ENCODE measurements around the gene EIF4E2. TPM values are rescaled to one million over a fixed set of nuclear protein-coding genes. Genes with fewer than 3 reads are reported as not detected.

Gene EIF4E2
- total RNA-seq, 1 donor from 2014 or later, result 97.0 TPM

DNA sequence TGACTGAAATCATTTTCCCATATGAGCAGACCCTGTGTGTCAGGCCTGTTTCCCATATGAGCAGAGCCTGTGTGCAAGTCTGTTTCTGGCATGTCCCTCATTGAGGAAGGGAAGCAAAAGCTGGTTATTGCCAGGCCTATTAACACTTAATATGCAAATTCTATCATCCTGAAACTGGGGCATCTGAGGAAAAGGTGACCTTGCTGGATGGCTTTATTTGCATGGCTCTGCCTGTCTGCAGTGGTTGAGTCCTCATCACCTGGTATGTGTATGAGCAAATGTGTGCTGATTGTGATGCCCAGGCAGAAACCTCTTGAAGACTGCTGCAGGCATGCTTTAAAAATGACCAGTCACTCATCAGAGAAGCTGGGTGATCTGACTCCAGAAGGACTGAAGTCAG, 31.2 kb downstream of the EIF4E2 start:
- Mint-ChIP-seq H3K4me1 (no peaks in the 10 kb centered on the region), H3K36me3 (peaks cover 14% of the 10 kb centered on the region), H3K4me3 (no peak overlapping the region), H3K27me3 (ENCODE audit: insufficient read depth, low read depth) (peaks cover 2% of the 10 kb centered on the region), H3K9me3 (no peaks in the 10 kb centered on the region), H3K27ac (no peak overlapping the region)
- Histone ChIP-seq H2AFZ (replicated peaks) (no peak overlapping the region), H3K9ac (no peak overlapping the region), H3K27ac (no peak overlapping the region), H3K4me2 (no peak overlapping the region), H3K4me3 (no peak overlapping the region), H3K4me1 (peaks cover 8% of the 10 kb centered on the region), H4K20me1 (ENCODE audit: low read depth) (no peaks in the 10 kb centered on the region), H3K79me2 (ENCODE audit: low read depth) (no peaks in the 10 kb centered on the region), H3K36me3 (no peaks in the 10 kb centered on the region), H3F3A (ENCODE audit: low read depth) (no peaks in the 10 kb centered on the region), H3K27me3 (no peaks in the 10 kb centered on the region), H3K9me3 (ENCODE audit: low read depth) (no peaks in the 10 kb centered on the region)
- TF ChIP-seq EZH2 (IDR thresholded peaks at IDR 0.05), result no peak
- TF ChIP-seq, protein P1, sequence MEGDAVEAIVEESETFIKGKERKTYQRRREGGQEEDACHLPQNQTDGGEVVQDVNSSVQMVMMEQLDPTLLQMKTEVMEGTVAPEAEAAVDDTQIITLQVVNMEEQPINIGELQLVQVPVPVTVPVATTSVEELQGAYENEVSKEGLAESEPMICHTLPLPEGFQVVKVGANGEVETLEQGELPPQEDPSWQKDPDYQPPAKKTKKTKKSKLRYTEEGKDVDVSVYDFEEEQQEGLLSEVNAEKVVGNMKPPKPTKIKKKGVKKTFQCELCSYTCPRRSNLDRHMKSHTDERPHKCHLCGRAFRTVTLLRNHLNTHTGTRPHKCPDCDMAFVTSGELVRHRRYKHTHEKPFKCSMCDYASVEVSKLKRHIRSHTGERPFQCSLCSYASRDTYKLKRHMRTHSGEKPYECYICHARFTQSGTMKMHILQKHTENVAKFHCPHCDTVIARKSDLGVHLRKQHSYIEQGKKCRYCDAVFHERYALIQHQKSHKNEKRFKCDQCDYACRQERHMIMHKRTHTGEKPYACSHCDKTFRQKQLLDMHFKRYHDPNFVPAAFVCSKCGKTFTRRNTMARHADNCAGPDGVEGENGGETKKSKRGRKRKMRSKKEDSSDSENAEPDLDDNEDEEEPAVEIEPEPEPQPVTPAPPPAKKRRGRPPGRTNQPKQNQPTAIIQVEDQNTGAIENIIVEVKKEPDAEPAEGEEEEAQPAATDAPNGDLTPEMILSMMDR (IDR thresholded peaks at IDR 0.05), result no peak
- no peak for TF ChIP-seq EZH2phosphoT487 (IDR thresholded peaks at IDR 0.05)
- DNase-seq (ENCODE audit: low spot score), result no peak

DNA sequence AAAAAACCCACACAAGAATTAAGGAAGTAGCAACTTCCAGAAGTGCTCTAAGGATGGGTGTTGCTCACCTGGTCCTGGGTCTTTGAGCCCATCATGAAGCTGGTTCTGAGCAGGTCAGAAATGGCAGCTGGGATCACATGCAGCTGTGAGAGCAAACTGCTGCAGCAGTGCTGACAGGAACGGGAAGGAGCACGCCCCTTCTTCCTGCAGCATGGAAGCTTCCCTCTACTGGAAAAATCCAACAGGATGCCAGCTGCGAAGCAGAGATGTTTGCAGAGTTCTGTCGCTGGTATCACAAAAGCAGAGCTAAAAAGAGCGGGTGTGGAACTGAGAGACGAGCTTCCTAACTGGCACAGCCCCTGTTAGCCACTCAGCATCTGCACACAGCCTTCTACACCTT, 33.7 kb downstream of the EIF4E2 start:
- H3K4me1 Mint-ChIP-seq, result no peaks in the 10 kb centered on the region
- H4K20me1 ChIP-seq (ENCODE audit: low read depth), result no peaks in the 10 kb centered on the region
- no peaks in the 10 kb centered on the region for H3F3A ChIP-seq (ENCODE audit: low read depth)
- H3K9me3 ChIP-seq (ENCODE audit: low read depth), result no peaks in the 10 kb centered on the region
- peaks cover 12% of the 10 kb centered on the region for H3K36me3 Mint-ChIP-seq
- H3K4me1 ChIP-seq, result no peaks in the 10 kb centered on the region
- H3K79me2 ChIP-seq (ENCODE audit: low read depth), result no peaks in the 10 kb centered on the region
- no peaks in the 10 kb centered on the region for H3K9me3 Mint-ChIP-seq
- H3K4me3 Mint-ChIP-seq, result no peak overlapping the region
- TF ChIP-seq EZH2phosphoT487 (IDR thresholded peaks at IDR 0.05) (no peak), EZH2 (IDR thresholded peaks at IDR 0.05) (no peak)
- TF ChIP-seq, protein P1 (IDR thresholded peaks at IDR 0.05), result no peak
- H3K4me3 ChIP-seq, result no peak overlapping the region
- no peak for DNase-seq (ENCODE audit: low spot score)
- no peak overlapping the region for H3K27ac ChIP-seq
- no peaks in the 10 kb centered on the region for H3K36me3 ChIP-seq
- H3K27me3 Mint-ChIP-seq (ENCODE audit: insufficient read depth, low read depth), result peaks cover 2% of the 10 kb centered on the region
- no peak overlapping the region for H3K4me2 ChIP-seq
- no peaks in the 10 kb centered on the region for H3K27me3 ChIP-seq
- H3K27ac Mint-ChIP-seq, result no peak overlapping the region
- no peak overlapping the region for H2AFZ ChIP-seq (replicated peaks)
- H3K9ac ChIP-seq, result no peak overlapping the region

GRCh38 chr2:232586943-232587505, 36.5 kb downstream of the EIF4E2 start:
- no peaks in the 10 kb centered on the region for H3K9me3 ChIP-seq (ENCODE audit: low read depth)
- H3K79me2 ChIP-seq (ENCODE audit: low read depth), result no peaks in the 10 kb centered on the region
- H4K20me1 ChIP-seq (ENCODE audit: low read depth), result no peaks in the 10 kb centered on the region
- no peaks in the 10 kb centered on the region for H3K27me3 ChIP-seq
- no peaks in the 10 kb centered on the region for H3K9me3 Mint-ChIP-seq
- peaks cover 12% of the 10 kb centered on the region for H3K36me3 Mint-ChIP-seq
- no peak overlapping the region for H3K4me3 Mint-ChIP-seq
- H3K4me1 Mint-ChIP-seq, result no peaks in the 10 kb centered on the region
- no peak overlapping the region for H3K27ac ChIP-seq
- H3K27me3 Mint-ChIP-seq (ENCODE audit: insufficient read depth, low read depth), result peaks cover 6% of the 10 kb centered on the region
- no peaks in the 10 kb centered on the region for H3F3A ChIP-seq (ENCODE audit: low read depth)
- no peak overlapping the region for H3K27ac Mint-ChIP-seq
- DNase-seq (ENCODE audit: low spot score), result no peak
- no peaks in the 10 kb centered on the region for H3K4me1 ChIP-seq
- no peak overlapping the region for H3K4me2 ChIP-seq
- H3K36me3 ChIP-seq, result no peaks in the 10 kb centered on the region
- TF ChIP-seq EZH2 (IDR thresholded peaks at IDR 0.05) (no peak), EZH2phosphoT487 (IDR thresholded peaks at IDR 0.05) (no peak)
- TF ChIP-seq, protein P1 (IDR thresholded peaks at IDR 0.05), result no peak
- H2AFZ ChIP-seq (replicated peaks), result no peak overlapping the region
- H3K4me3 ChIP-seq, result no peak overlapping the region
- no peak overlapping the region for H3K9ac ChIP-seq
